NB4 (cell line): ENCODE results near the gene GLB1L3.

Source experiments
- CTCF ChIP-seq: IDR thresholded peaks from one replicate; pipeline ENCODE4 v1.5.1; 2012; ENCODE audit warnings: low read depth, low read length
- MYC ChIP-seq: IDR thresholded peaks from 2 replicates; pipeline ENCODE4 v1.6.1; 2011; ENCODE audit warnings: low read depth, low read length

DNA sequence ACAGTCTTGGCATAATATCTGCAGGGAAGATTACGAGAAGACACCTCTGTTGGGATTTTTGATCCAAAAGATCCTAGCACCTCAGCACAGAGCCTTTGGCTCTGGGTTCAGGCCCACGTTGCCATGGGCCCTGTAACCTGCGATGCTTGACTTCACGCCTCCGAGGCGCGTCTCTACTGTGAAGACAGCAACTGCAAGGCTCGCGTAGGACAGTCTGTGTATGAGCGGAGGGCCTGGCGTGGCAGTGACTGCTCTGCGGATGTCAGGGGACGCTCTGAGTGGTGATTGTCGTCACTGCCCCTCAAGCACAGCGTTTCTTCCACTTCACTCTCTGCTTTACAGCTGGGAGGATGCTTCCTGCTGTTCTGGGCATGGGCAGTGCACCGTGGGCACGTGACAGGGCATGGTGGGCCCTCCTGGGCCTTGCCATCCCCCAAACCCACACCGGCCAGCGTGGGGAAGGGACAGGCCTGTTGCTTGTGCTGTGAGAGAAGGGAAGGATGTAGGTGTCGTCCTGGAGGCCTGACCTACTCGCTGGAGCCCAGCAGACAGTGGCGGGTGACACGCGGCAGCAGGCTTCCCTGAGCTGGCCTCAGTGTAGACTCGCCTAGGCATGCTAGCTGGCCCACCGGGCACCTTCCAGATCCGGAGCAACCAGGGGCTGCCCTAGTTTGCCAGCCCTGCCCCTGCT lies 82.1 kb downstream of the GLB1L3 start:
- no peak for TF ChIP-seq CTCF
- no peak for TF ChIP-seq MYC
